Smooth muscle cell (in vitro differentiated cells): ENCODE data around the gene ZNF407. TPM values are rescaled to one million over a fixed set of nuclear protein-coding genes. Genes with fewer than 3 reads are reported as not detected.

ENCODE experiments used
- DNase-seq: peaks from one replicate; lab custom pipeline; 2025; ENCODE audit not compliant: unreplicated experiment; lab: John Stamatoyannopoulos, UW
- H2AFZ ChIP-seq: fragments of 200-600 bp; sonication (generic); 2 replicates; pipeline ENCODE4 v1.6.0; 2016; ENCODE audit warnings: antibody characterized with exemption, low read depth, mild to moderate bottlenecking
- H3F3A ChIP-seq: fragments of 200-600 bp; sonication (generic); 2 replicates; pipeline ENCODE4 v1.6.0; 2017; ENCODE audit warnings: antibody characterized with exemption, low read depth
- H3K27ac ChIP-seq: fragments of 200-600 bp; sonication (generic); 2 replicates; pipeline ENCODE4 v1.5.1; 2016; ENCODE audit warnings: low read depth, mild to moderate bottlenecking
- H3K27me3 ChIP-seq: fragments of 200-600 bp; sonication (generic); 2 replicates; pipeline ENCODE4 v1.6.1; 2016; ENCODE audit warnings: low read depth, mild to moderate bottlenecking
- H3K36me3 ChIP-seq: fragments of 200-600 bp; sonication (generic); 2 replicates; pipeline ENCODE4 v1.5.1; 2016; ENCODE audit warnings: low read depth
- H3K4me1 ChIP-seq: fragments of 200-600 bp; sonication (generic); 2 replicates; pipeline ENCODE4 v1.5.1; 2016; ENCODE audit warnings: low read depth
- H3K4me2 ChIP-seq: fragments of 200-600 bp; sonication (generic); 2 replicates; pipeline ENCODE4 v1.6.0; 2016; ENCODE audit warnings: mild to moderate bottlenecking
- H3K4me3 ChIP-seq: fragments of 200-600 bp; sonication (generic); 2 replicates; pipeline ENCODE4 v1.5.1; 2016; ENCODE audit warnings: mild to moderate bottlenecking
- H3K79me2 ChIP-seq: fragments of 200-600 bp; sonication (generic); 2 replicates; pipeline ENCODE4 v1.6.0; 2016; ENCODE audit warnings: low read depth, mild to moderate bottlenecking
- H3K9ac ChIP-seq: fragments of 200-600 bp; sonication (generic); 2 replicates; pipeline ENCODE4 v1.6.0; 2016; ENCODE audit warnings: low read depth
- H3K9me3 ChIP-seq: fragments of 200-600 bp; sonication (generic); replicated peaks from 2 replicates; pipeline ENCODE4 v1.5.1; 2016; ENCODE audit warnings: low read depth
- H4K20me1 ChIP-seq: fragments of 200-600 bp; sonication (generic); 2 replicates; pipeline ENCODE4 v1.6.0; 2016; ENCODE audit warnings: low read depth
- WGBS: methylation state at CpG from one replicate; pipeline ENCODE4 v1.1.7; 2016; ENCODE audit warnings: low lambda C conversion rate; 5-methylcytosine and 5-hydroxymethylcytosine counted together
- polyA plus RNA-seq: library from polyadenylated mRNA; unstranded; fragments of >200 nt; fragmentation: Nextera tagmentation; extraction: Ambion mirVana; gene quantifications from 2 replicates; pipeline ENCODE4 v1.2.1, GENCODE V29; 2016
- total RNA-seq: library from RNA; depleted of rRNA; stranded (reverse); fragments of >200 nt; gene quantifications from 2 replicates; pipeline ENCODE4 v1.2.3, GENCODE V29; 2014
- TF ChIP-seq, protein P1 (sequence below): fragments of 200-600 bp; sonication (generic); IDR thresholded peaks from 2 replicates; pipeline ENCODE4 v1.5.1; 2017; ENCODE audit warnings: borderline replicate concordance, mild to moderate bottlenecking, antibody characterized with exemption; ENCODE audit not compliant: insufficient read depth, poor library complexity, severe bottlenecking

Gene ZNF407
- total and polyA plus RNA-seq, 2 experiments from 2014 or later, result 4.5 to 11.5 TPM

DNA sequence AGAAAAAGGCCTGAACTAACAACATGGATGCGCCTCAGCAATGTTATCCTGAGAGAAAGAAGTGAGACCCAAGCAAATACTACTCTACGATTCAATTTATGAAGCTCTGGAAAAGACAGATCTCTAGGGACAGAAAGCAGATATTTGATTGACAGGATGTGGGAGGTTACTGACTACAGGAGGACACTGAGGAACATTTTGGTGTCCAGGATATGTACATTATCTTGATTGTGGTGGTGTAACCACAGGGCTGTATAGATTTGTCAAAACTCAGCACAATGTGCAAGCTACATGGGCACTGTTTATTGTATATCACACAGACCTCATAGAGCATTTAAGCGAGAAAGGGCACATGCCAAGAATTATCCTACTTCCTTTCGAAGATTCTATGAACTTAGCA, 391.5 kb downstream of the ZNF407 start:
- Histone ChIP-seq H3F3A (no peaks in the 10 kb centered on the region), H3K36me3 (no peaks in the 10 kb centered on the region), H2AFZ (no peak overlapping the region), H3K27ac (no peak overlapping the region), H3K27me3 (no peaks in the 10 kb centered on the region), H3K9ac (no peak overlapping the region), H3K79me2 (no peaks in the 10 kb centered on the region), H3K4me3 (no peak overlapping the region), H4K20me1 (no peaks in the 10 kb centered on the region), H3K9me3 (no peaks in the 10 kb centered on the region), H3K4me2 (no peak overlapping the region), H3K4me1 (no peaks in the 10 kb centered on the region)
- TF ChIP-seq, protein P1, sequence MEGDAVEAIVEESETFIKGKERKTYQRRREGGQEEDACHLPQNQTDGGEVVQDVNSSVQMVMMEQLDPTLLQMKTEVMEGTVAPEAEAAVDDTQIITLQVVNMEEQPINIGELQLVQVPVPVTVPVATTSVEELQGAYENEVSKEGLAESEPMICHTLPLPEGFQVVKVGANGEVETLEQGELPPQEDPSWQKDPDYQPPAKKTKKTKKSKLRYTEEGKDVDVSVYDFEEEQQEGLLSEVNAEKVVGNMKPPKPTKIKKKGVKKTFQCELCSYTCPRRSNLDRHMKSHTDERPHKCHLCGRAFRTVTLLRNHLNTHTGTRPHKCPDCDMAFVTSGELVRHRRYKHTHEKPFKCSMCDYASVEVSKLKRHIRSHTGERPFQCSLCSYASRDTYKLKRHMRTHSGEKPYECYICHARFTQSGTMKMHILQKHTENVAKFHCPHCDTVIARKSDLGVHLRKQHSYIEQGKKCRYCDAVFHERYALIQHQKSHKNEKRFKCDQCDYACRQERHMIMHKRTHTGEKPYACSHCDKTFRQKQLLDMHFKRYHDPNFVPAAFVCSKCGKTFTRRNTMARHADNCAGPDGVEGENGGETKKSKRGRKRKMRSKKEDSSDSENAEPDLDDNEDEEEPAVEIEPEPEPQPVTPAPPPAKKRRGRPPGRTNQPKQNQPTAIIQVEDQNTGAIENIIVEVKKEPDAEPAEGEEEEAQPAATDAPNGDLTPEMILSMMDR, result no peak
- 97% methylated on average over 4 of the region's 4 CpGs for WGBS
- DNase-seq, result no peak

DNA sequence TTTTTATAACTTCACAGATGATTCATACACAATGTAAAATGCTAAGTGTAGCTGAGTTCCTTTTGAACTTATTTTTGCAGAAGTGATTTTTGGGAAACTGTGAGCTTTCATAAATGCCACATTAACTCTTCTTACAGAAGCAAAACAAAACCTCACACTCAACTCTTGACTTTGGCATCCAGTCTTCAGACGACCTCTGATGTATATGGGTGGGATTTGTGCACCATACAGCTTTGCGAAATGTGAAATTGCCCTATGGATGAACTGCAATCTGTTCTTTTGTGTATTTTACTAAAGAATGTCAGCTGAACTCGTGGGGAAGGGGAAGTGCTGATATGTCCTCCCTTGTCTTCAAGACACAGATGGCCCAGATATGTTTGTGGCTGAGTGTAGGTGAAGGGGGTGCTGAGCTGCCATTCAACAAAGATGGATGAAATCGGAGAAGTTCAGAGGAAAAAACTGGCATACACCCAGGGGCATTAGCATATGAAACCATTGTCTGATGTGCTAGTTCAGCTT, 393.0 kb downstream of the ZNF407 start:
- no peak for DNase-seq
- H3K4me1 ChIP-seq, result no peaks in the 10 kb centered on the region
- H3K27ac ChIP-seq, result no peak overlapping the region
- H4K20me1 ChIP-seq, result no peaks in the 10 kb centered on the region
- TF ChIP-seq, protein P1, result no peak
- H3K9me3 ChIP-seq, result no peaks in the 10 kb centered on the region
- no peaks in the 10 kb centered on the region for H3K36me3 ChIP-seq
- H2AFZ ChIP-seq, result no peak overlapping the region
- no peaks in the 10 kb centered on the region for H3K79me2 ChIP-seq
- H3K4me2 ChIP-seq, result no peak overlapping the region
- H3F3A ChIP-seq, result no peaks in the 10 kb centered on the region
- H3K4me3 ChIP-seq, result no peak overlapping the region
- 84% methylated on average over 4 of the region's 4 CpGs for whole genome bisulfite sequencing
- no peaks in the 10 kb centered on the region for H3K27me3 ChIP-seq
- H3K9ac ChIP-seq, result no peak overlapping the region

DNA sequence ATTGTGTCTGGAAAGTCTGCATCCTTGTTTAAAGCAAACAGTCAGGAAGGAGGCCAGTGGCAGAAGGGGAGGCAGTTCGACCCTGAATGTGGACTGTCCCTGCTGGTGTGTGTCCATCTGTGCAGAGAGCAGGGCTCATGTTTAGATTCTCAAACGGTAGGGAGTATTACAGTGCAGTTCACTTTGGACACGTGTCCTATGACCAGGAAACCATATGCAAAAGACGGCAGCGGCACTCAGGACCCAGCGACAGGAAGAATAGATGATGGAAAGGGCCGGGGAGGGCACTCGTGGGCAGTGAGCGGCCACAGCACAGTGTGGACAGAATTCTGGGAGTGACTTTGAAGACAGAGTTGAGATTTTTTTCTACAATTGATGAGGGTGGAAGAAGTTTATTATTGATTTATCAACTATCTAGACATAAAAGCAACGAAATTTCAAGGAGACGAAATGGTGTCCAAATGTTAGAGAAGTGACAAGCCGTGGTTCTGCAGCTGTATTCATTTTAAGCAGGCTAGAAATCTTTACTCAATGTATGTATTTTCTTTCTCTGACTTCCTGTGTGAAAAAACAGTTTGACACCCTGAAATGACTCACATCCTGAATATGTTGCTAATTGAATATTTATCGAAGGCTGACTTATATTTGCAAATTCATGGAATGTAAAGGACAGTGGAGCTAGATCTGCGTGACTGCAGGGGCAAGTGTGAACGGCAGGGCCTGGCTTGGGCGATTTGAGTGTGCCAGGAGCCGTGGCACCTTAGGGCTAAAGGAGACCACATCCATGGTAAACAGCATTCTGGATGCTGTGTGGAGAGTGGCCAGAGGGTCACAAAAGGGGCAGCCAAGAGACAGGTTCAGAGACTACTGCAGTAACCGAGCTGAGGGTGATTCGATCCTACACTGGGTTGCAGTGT, 397.1 kb downstream of the ZNF407 start:
- H3K4me1 ChIP-seq, result no peaks in the 10 kb centered on the region
- no peak overlapping the region for H3K4me3 ChIP-seq
- H3K27me3 ChIP-seq, result no peaks in the 10 kb centered on the region
- DNase-seq, result no peak
- no peak overlapping the region for H3K9ac ChIP-seq
- H3K4me2 ChIP-seq, result no peak overlapping the region
- TF ChIP-seq, protein P1, result no peak
- no peak overlapping the region for H2AFZ ChIP-seq
- no peaks in the 10 kb centered on the region for H3K79me2 ChIP-seq
- 79% methylated on average over 19 of the region's 19 CpGs for WGBS
- no peaks in the 10 kb centered on the region for H3K36me3 ChIP-seq
- no peaks in the 10 kb centered on the region for H4K20me1 ChIP-seq
- no peaks in the 10 kb centered on the region for H3F3A ChIP-seq
- H3K9me3 ChIP-seq, result no peaks in the 10 kb centered on the region
- H3K27ac ChIP-seq, result no peak overlapping the region

DNA sequence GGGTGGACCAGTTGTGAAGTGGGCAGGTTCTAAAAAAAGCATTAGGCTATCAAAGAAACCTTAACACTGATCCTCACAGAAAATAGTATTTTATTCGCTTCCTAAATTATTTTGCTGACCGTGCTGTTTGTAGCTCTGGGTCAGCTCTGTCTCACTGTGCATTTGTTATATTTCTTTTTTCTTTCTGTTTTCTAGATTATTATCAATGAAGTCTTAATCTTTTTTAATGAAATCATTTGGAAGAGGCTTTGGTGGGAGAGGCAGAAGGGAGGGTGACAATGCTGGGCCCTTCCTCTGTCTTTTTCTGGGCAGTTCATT, 397.7 kb downstream of the ZNF407 start:
- H3K4me1 ChIP-seq, result no peaks in the 10 kb centered on the region
- no peaks in the 10 kb centered on the region for H4K20me1 ChIP-seq
- TF ChIP-seq, protein P1, result no peak
- no peaks in the 10 kb centered on the region for H3F3A ChIP-seq
- H3K4me3 ChIP-seq, result no peak overlapping the region
- H3K9ac ChIP-seq, result no peak overlapping the region
- H2AFZ ChIP-seq, result no peak overlapping the region
- no peaks in the 10 kb centered on the region for H3K27me3 ChIP-seq
- DNase-seq, result no peak
- H3K79me2 ChIP-seq, result no peaks in the 10 kb centered on the region
- no peaks in the 10 kb centered on the region for H3K36me3 ChIP-seq
- H3K27ac ChIP-seq, result no peak overlapping the region
- H3K9me3 ChIP-seq, result no peaks in the 10 kb centered on the region
- WGBS, result 100% methylated on average over 2 of the region's 2 CpGs
- H3K4me2 ChIP-seq, result no peak overlapping the region
